GM19023 (cell line): ENCODE measurements around the gene ACOX3.
"Not testable (repeated sequence)": the region's sequence is repeated elsewhere in the genome, so short reads cannot be mapped to it uniquely, and the experiment has no call there.

ENCODE experiments used
- ATAC-seq: cut with Tn5 transposase; IDR thresholded peaks from one replicate; pipeline ENCODE4 v1.9.1; 2021; ENCODE audit warnings: mild to moderate bottlenecking, moderate library complexity; ENCODE audit not compliant: unreplicated experiment

The ACOX3 gene

DNA sequence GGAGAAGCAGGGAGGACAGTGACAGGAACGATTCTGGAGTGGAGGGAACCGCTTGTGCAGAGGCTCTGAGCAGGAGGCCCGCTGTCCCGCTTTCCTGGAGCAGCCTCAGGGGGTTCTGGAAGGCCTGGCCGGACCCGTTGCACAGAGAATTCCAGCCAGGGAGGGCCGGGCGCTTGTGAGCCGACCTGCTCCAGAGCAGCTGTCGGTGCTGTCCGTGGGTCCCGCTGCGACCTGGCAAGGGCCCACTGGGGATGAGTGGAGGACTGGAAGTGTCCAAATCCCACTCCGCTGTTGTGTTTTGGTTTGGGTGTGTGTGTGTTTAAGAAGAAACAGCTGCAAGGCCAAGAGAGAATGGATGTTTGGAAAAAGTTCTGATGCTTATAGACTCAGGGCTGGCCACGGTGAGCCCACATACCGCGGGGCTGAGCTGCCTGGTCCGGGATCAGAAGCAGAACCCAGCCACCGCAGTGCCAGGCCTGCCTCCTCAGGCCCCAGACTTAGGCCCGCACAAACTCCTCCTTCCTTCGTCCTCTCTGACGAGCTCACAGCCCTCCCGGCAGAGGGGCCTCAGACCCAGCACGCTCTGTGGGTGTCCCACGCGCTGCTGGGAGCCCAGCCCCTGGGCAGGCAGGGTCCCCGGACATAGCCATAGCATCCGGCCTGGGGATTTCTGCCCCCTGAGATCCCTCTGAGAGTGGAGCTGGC lies 97.1 kb downstream of the ACOX3 start:
- ATAC-seq = no peak

DNA sequence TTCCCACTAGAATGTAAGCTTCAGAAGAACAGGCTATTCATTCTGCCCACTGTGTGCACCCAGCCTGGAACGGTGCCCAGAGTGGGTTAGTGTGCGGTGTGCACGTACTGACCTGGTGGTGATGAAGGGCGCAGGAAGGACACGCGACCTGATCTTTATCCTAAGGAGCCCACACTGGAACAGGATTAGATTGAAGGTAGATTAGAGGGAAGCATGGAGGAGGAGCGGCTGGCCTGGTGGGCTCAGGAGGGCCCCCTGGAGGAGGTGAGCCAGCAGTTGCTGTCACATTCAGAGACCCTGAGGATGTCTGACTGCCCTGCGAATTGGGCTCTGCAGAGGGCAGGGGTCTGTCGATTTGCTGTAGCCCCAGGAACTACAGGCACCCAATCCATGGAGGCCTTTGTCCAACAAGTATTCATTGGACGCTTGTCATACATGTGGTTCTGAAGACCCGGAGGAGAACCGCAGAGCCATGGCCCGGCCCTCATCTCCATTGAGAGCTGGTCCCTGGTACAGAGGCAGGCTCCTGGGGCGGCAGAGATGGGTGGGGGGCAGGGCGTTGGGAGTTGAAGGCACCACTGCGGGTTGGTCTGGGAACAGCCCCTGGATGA lies 97.8 kb downstream of the ACOX3 start:
- no peak for ATAC-seq

GRCh38 chr4:8341691-8342090 lies 98.8 kb downstream of the ACOX3 start:
- no peak for ATAC-seq

GRCh38 chr4:8341281-8341680 lies 99.2 kb downstream of the ACOX3 start:
- ATAC-seq = not testable (repeated sequence)

GRCh38 chr4:8340781-8341241 lies 99.7 kb downstream of the ACOX3 start:
- no peak for ATAC-seq

GRCh38 chr4:8338351-8338961 lies 102.1 kb downstream of the ACOX3 start:
- ATAC-seq = no peak

DNA sequence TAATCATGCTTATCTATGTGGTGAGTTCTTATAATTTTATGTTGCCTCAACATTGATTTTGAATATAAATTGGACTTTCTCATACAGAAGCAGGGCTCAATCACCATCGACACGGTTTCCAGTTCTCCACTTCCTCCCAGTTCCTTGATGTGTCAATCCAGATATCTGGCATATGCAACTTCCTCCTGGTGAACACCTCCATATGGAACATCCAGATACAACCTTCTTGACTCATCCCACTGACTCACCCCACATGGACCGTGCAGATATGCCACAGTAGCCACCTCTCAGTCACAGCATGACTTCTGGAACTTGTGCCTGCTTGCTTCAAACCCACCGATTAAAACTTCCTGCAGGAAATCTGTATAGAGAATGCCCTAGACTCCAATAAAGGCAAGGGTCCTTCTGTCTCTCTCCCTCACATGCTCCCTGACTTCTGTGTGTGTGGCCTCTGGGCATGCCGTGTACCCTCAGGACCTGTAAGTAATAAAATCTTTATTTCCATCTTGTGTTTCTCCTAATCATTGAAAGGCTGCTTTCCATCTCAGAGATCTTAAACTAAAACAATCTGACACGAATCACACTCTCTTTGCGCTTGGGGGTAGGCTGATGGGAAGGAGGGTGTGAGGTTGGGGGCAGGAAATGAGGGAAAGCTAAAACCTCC lies 104.0 kb downstream of the ACOX3 start:
- ATAC-seq = no peak

GRCh38 chr4:8335848-8336247 lies 104.7 kb downstream of the ACOX3 start:
- no peak for ATAC-seq

DNA sequence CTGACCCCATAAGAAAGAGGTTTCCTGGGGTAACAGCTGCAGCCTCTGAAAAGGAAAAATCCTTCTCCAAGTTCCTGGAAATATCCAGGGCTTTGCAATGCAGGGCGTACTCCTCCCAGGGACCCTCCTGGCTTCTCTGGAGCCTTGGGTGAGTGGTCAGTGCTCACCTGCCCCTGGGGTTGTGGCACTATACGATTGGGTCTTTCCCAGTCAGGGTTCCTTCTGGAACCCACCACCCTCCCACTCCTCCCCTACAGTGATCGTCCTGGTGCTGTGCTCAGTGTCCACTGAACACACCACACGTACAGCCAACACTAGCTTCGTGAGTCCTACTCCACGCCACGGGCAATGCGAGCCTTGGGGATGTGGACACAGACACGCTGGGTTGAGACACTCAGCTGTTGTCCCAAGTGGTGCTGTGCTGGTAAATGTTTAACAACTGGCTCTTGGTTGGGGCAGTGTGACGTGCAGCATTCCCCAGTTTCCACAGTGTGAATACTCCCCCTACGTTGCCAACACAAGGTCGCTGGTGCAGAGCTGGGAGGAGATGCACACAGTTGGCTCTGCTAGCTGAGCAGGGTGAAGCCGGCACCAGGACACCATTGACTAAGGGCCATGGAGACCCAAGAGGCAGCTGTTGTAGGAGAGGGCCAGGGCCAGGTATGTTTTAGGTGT lies 105.6 kb downstream of the ACOX3 start:
- no peak for ATAC-seq

DNA sequence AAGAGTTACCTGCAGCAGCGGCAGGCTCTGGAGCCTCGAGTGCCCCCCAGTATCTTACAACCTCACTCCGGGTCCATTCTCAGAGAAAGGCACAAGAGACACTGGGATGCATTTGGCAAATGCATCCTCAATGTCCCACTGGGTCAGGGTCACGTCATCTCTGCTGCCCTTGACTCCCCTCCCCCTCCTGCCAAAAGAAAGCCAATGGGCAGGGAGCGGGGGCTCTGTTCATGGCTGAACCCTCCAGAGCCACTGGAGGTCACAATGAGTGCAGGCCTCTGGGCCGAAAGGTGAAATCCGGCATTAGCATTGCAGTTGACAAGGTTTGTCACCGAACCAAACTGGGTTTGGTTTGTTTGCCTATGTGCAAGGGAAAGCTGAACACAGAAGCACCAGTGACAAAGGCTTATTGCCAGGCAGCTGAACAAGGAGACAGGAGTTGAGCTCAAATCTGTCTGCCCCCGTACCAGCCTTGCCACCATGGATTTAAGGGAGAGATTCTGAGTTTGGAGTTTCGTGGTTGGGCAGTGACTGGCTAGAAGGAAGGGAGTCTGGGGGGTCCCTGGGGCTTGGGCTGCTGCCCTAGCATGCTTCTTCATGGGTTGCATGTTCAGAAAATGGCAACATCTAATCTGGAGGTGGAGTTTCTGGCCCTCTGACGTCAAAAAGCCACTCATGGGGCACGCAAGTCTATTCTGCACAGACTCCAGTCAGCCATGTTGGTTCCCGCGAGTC lies 106.6 kb downstream of the ACOX3 start:
- no peak for ATAC-seq

GRCh38 chr4:8332891-8333331 lies 107.6 kb downstream of the ACOX3 start:
- no peak for ATAC-seq

- ATAC-seq = no peak
These were observed 108.3 kb downstream of the ACOX3 start for GRCh38 chr4:8332038-8332857.

- ATAC-seq = no peak
These were observed 109.0 kb downstream of the ACOX3 start for GRCh38 chr4:8331575-8331955.

- no peak for ATAC-seq
These were observed 109.5 kb downstream of the ACOX3 start for GRCh38 chr4:8330821-8331574.

DNA sequence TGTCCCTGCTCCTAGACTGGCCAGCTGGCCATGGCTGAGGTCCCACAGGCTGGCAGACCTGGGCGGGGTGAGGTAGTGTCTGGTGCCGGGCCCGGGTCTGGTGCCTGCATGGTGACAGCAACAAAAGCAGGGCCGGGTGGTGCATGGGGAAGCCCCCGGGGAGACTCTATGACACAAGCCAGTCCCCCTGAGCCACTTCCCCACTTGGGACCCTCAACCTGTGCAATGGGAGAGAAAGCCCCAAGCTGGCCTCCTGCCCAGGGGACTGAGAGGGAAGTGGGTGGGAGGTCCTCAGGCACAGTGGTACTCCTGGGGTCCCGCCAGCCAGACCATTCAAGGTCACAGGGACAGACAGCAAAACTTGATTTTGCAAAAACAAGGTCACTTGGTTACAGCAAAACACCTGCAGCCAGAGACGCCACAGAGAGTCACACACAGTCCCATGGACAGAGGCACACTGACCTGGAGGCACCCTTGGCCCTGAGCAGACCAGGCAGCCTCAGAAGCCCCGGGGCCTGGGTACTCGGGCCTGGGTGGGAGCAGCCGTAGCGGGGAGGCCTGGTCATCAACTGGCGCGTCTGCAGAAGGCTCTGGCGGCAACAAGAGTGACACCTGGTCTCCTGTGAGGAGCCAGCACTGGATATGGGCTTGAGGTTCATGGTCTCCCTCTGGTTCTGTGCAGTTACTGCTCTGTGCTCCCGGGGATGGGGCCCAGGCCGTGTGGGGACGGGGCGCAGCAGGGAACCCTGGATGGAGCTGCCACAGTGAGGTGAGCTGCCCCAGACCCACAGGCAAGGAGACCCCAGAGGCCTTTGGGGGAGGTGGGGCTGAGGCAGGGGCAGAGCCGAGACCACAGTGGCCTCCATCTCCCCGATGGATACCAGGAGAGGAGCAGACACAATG lies 110.4 kb downstream of the ACOX3 start:
- ATAC-seq = no peak

- ATAC-seq = no peak
These were observed 111.0 kb downstream of the ACOX3 start for GRCh38 chr4:8329560-8329858.

DNA sequence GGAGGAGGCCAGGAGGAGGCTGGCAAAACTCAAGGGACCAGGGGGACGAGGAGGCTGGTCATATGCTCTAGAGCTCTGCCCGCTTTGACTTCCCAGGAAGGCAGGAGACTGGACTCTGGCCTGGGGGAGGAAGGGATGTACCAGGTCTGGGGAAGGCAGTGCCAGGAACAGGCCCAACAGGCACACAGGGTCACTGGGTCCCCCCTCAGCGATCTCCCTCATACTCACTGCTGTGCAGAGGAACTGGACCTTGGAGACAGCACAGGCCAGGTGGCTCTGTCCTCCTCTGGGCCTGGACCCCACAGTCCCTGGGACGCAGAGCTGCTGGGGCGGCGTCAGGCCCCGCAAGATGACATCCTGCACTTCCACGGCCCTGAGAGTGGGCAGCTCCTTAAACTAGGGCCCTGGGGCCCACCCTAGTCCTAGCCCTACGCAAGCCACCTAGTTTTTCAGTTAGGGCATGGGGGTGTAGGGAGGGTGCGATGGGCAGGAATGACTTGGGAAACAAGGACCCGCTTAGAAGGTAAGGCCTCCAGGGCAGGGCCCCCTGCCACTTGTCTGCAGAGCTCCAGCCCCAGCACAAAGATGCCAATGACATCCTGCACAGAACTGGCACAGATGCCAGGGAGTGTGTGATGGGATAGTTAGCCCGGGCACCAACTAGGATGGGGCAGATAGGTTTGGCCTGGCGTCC lies 111.5 kb downstream of the ACOX3 start:
- ATAC-seq = no peak
